ENCODE results near the gene MBD2. TPM values are rescaled to one million over a fixed set of nuclear protein-coding genes. Genes with fewer than 3 reads are reported as not detected.

The MBD2 gene
- total RNA-seq, 1 experiment from 2014 or later, result 79.1 TPM

DNA sequence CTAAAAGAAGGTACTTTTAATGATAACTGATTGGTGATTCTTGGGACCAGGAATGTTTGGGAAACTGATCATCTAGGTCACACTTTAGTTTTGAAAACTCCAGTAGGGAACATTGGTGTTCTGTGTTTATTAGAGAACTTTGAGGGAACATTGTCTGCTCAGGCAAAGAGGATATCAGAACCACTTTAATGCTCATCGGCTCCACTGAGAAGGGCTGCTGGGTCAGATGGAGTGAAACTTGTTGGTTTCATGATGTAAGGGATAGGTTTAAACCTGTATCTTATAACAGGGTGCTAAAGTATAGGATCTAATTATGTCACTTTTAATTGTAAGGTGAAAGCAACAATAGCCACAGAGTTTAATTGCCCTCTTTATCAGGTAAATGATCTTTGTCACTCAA lies 30.7 kb upstream of the MBD2 start:
- Histone ChIP-seq H3K9ac (ENCODE audit: low read length) (no peak overlapping the region), H3K36me3 (ENCODE audit: control insufficient read depth in 1 of 2, insufficient read depth in 2 of 2, low read length in 2 of 2) (no peaks in the 10 kb centered on the region), H3K4me2 (ENCODE audit: low read length) (peak overlapping the region; percentile 74), H2AFZ (ENCODE audit: low read depth, low read length, poor library complexity, severe bottlenecking) (peak overlapping the region; percentile 69), H3K9me3 (ENCODE audit: control insufficient read depth in 1 of 2, insufficient read depth in 1 of 2, low read depth in 1 of 2, low read length in 2 of 2) (no peaks in the 10 kb centered on the region), H3K27me3 (ENCODE audit: insufficient read depth, low read length) (no peaks in the 10 kb centered on the region), H3K27ac (ENCODE audit: low read depth, low read length) (no peak overlapping the region), H3K4me3 (replicated peaks in 1 of 2; ENCODE audit: low read depth in 1 of 2, low read length in 2 of 2) (no peak overlapping the region), H4K20me1 (ENCODE audit: insufficient read depth) (no peaks in the 10 kb centered on the region), H3K4me1 (ENCODE audit: control insufficient read depth in 1 of 2, insufficient read depth in 2 of 2, low read length in 2 of 2) (peaks cover 10 to 15% of the 10 kb centered on the region in 2 experiments; a peak in 3 of 4 replicates), H3K79me2 (ENCODE audit: insufficient read depth, low read length) (no peaks in the 10 kb centered on the region), H3K9me2 (ENCODE audit: insufficient read depth) (no peaks in the 10 kb centered on the region)
- CTCF ChIA-PET, result no interaction called here
- POLR2A ChIA-PET, result no interaction called here
- BruUV-seq (replicated peaks), result no TSS peak
- RAD21 ChIA-PET (ENCODE audit: low non-redundant PET in 1 of 2, low total read pairs in 2 of 2, uncharacterized antibody in 2 of 2, unreplicated experiment in 2 of 2), result no interaction called here
- TF ChIP-seq SIN3A (IDR thresholded peaks at IDR 0.05; ENCODE audit: low read depth), result no peak
- no peak for TF ChIP-seq TCF7L2 (IDR thresholded peaks at IDR 0.05; ENCODE audit: borderline replicate concordance, extremely low read depth, insufficient read depth, insufficient read length)
- no peak for TF ChIP-seq SP1 (IDR thresholded peaks at IDR 0.05; ENCODE audit: low read depth)
- no peak for TF ChIP-seq EZH2phosphoT487 (IDR thresholded peaks at IDR 0.05; ENCODE audit: borderline replicate concordance)
- TF ChIP-seq ZFX (IDR thresholded peaks at IDR 0.05), result no peak
- TF ChIP-seq EGR1 (IDR thresholded peaks at IDR 0.05; ENCODE audit: low read depth), result no peak
- no peak for TF ChIP-seq POLR2A (IDR thresholded peaks at IDR 0.05; ENCODE audit: borderline replicate concordance, extremely low read depth, insufficient read depth, insufficient read length)
- TF ChIP-seq, protein P1, sequence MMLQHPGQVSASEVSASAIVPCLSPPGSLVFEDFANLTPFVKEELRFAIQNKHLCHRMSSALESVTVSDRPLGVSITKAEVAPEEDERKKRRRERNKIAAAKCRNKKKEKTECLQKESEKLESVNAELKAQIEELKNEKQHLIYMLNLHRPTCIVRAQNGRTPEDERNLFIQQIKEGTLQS (IDR thresholded peaks at IDR 0.05), result no peak
- TF ChIP-seq CEBPB (IDR thresholded peaks at IDR 0.05; ENCODE audit: low read depth), result no peak
- TF ChIP-seq, protein P2, sequence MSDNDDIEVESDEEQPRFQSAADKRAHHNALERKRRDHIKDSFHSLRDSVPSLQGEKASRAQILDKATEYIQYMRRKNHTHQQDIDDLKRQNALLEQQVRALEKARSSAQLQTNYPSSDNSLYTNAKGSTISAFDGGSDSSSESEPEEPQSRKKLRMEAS (IDR thresholded peaks at IDR 0.05), result no peak
- TF ChIP-seq CBX3 (IDR thresholded peaks at IDR 0.05; ENCODE audit: low read depth), result no peak
- no peak for TF ChIP-seq EZH2 (IDR thresholded peaks at IDR 0.05)
- TF ChIP-seq SRF (IDR thresholded peaks at IDR 0.05; ENCODE audit: low read depth), result no peak
- TF ChIP-seq YY1 (IDR thresholded peaks at IDR 0.05; ENCODE audit: extremely low read depth, insufficient replicate concordance, low read depth, low read length), result no peak
- TF ChIP-seq ZNF274 (IDR thresholded peaks at IDR 0.05; ENCODE audit: low read depth, low read length), result no peak
- no peak for TF ChIP-seq FOSL1 (IDR thresholded peaks at IDR 0.05; ENCODE audit: low read depth)
- TF ChIP-seq, protein P3, sequence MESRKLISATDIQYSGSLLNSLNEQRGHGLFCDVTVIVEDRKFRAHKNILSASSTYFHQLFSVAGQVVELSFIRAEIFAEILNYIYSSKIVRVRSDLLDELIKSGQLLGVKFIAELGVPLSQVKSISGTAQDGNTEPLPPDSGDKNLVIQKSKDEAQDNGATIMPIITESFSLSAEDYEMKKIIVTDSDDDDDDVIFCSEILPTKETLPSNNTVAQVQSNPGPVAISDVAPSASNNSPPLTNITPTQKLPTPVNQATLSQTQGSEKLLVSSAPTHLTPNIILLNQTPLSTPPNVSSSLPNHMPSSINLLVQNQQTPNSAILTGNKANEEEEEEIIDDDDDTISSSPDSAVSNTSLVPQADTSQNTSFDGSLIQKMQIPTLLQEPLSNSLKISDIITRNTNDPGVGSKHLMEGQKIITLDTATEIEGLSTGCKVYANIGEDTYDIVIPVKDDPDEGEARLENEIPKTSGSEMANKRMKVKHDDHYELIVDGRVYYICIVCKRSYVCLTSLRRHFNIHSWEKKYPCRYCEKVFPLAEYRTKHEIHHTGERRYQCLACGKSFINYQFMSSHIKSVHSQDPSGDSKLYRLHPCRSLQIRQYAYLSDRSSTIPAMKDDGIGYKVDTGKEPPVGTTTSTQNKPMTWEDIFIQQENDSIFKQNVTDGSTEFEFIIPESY (IDR thresholded peaks at IDR 0.05; ENCODE audit: extremely low read depth, insufficient replicate concordance, low read length), result no peak
- intact Hi-C loops (cut with micrococcal nuclease), result no loop called here
- ATAC-seq, result no peak
- no peak for DNase-seq (ENCODE audit: low read depth, low spot score)

Measured in HCT116 (cell line).